ENCODE results near the gene HIBADH. TPM values are rescaled to one million over a fixed set of nuclear protein-coding genes. Genes with fewer than 3 reads are reported as not detected.

Gene HIBADH
- total RNA-seq, 1 donor from 2014 or later, result 15.7 TPM

DNA sequence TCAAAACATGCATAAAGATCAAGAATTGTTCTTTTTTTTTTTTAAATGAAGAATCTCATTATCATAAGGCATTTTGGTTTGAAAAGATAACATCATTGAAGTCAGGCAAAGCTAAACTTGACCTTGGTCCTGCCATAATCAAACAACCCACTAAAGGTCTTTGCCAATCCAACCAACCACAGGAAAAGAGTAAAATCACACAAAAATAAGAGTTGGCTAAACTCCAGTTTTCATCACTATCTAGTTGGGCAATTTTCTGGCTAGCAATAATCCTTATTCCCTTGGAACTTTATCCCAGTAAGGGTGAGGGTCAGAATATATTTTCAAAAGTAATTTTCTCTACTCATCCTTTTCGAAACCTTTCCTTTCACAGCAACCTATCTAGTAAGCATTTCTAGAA, 62.4 kb downstream of the HIBADH start:
- Mint-ChIP-seq H3K4me1 (peaks cover 24% of the 10 kb centered on the region), H3K27ac (ENCODE audit: unreplicated experiment) (no peak overlapping the region)

GRCh38 chr7:27595009-27595408, 67.7 kb downstream of the HIBADH start:
- H3K4me1 Mint-ChIP-seq, result no peaks in the 10 kb centered on the region
- peaks cover 3% of the 10 kb centered on the region for H3K9me3 Mint-ChIP-seq
- TF ChIP-seq CTCF (conservative IDR thresholded peaks at IDR 0.05), result no peak
- H3K27ac Mint-ChIP-seq (ENCODE audit: unreplicated experiment), result no peak overlapping the region
- no peak for DNase-seq (ENCODE audit: low read depth, low spot score)
- H3K27me3 Mint-ChIP-seq (ENCODE audit: low read depth), result no peaks in the 10 kb centered on the region
- H3K4me3 Mint-ChIP-seq, result no peak overlapping the region
- peaks cover 8% of the 10 kb centered on the region for H3K36me3 Mint-ChIP-seq (ENCODE audit: low read depth)

More for the DNA sequence above, 62.4 kb downstream of the HIBADH start:
- Mint-ChIP-seq H3K9me3 (peaks cover 3% of the 10 kb centered on the region), H3K36me3 (ENCODE audit: low read depth) (peaks cover 9% of the 10 kb centered on the region), H3K27me3 (ENCODE audit: low read depth) (no peaks in the 10 kb centered on the region), H3K4me3 (no peak overlapping the region)
- TF ChIP-seq CTCF (conservative IDR thresholded peaks at IDR 0.05), result no peak
- DNase-seq (ENCODE audit: low read depth, low spot score), result no peak

DNA sequence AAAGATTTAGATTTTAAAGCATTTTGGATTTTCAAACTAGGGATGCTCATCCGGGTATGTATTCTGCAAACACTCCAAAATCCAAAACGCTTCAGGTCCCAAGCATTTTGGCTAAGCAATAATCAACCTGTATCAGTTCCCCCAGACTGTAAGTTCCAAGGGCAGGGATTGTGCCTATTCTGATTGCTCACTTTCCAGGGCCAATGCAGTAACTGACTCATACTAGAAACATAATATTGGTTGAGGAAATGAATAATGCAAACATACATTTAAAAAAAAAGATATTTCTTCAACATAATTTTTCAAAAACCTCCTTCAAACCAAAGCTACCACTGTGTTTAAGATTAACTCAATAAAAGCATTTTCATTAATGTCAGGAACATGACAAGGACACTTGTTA, 69.5 kb downstream of the HIBADH start:
- Mint-ChIP-seq H3K36me3 (ENCODE audit: low read depth) (no peaks in the 10 kb centered on the region), H3K27me3 (ENCODE audit: low read depth) (no peaks in the 10 kb centered on the region), H3K4me3 (no peak overlapping the region), H3K9me3 (no peaks in the 10 kb centered on the region), H3K4me1 (no peaks in the 10 kb centered on the region), H3K27ac (ENCODE audit: unreplicated experiment) (no peak overlapping the region)
- no peak for DNase-seq (ENCODE audit: low read depth, low spot score)
- no peak for TF ChIP-seq CTCF (conservative IDR thresholded peaks at IDR 0.05)

- Mint-ChIP-seq H3K4me1 (peaks cover 6% of the 10 kb centered on the region), H3K27me3 (ENCODE audit: low read depth) (no peaks in the 10 kb centered on the region), H3K36me3 (ENCODE audit: low read depth) (no peaks in the 10 kb centered on the region), H3K9me3 (no peaks in the 10 kb centered on the region), H3K4me3 (no peak overlapping the region), H3K27ac (ENCODE audit: unreplicated experiment) (no peak overlapping the region)
- TF ChIP-seq CTCF (conservative IDR thresholded peaks at IDR 0.05), result no peak
- no peak for DNase-seq (ENCODE audit: low read depth, low spot score)
These were observed 72.3 kb downstream of the HIBADH start for GRCh38 chr7:27590416-27590815.

DNA sequence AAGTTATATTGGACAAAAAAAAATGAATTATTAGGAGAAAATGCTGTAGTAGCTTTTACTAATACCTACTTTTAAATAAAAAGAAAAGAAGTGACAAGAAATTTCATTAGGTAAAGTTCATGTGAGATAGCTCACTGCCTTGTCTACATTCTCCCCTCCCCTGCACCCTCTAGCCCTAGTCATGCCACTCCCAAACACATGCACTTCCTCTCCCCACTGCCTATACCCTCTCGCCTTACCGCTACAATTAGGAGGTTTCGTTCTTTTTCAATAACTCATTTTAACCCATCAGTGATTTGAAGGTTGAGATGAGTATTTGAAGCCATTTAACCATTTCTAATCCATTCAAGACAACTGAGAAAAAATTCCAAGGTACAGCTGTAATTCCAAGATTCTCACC, 75.3 kb downstream of the HIBADH start:
- no peaks in the 10 kb centered on the region for H3K27me3 Mint-ChIP-seq (ENCODE audit: low read depth)
- no peak overlapping the region for H3K4me3 Mint-ChIP-seq
- H3K36me3 Mint-ChIP-seq (ENCODE audit: low read depth), result peaks cover 2% of the 10 kb centered on the region
- no peak for DNase-seq (ENCODE audit: low read depth, low spot score)
- H3K9me3 Mint-ChIP-seq, result no peaks in the 10 kb centered on the region
- H3K4me1 Mint-ChIP-seq, result peaks cover 6% of the 10 kb centered on the region
- no peak for TF ChIP-seq CTCF (conservative IDR thresholded peaks at IDR 0.05)
- no peak overlapping the region for H3K27ac Mint-ChIP-seq (ENCODE audit: unreplicated experiment)

DNA sequence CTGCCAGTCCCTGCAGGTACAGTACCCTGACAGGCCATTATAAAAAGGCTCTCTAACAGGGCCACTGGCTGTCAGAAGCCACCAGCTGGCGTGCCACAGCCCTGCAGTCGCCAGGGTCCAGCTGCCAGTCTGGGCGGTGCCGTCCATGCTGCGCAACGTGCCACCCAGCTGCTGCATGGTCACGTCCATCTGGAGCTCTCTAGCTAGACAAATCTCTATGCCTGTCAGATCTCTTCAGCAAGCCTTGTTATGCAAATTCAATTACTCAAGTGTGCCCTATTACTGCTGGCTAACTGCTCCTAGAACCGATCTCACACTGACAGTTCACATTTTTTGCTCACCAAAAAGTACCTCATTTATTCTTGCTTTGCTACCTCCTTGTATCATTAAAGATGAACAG, 75.9 kb downstream of the HIBADH start:
- Mint-ChIP-seq H3K27me3 (ENCODE audit: low read depth) (no peaks in the 10 kb centered on the region), H3K9me3 (no peaks in the 10 kb centered on the region), H3K36me3 (ENCODE audit: low read depth) (peaks cover 2% of the 10 kb centered on the region), H3K4me1 (peaks cover 12% of the 10 kb centered on the region), H3K27ac (ENCODE audit: unreplicated experiment) (no peak overlapping the region), H3K4me3 (no peak overlapping the region)
- DNase-seq (ENCODE audit: low read depth, low spot score), result no peak
- no peak for TF ChIP-seq CTCF (conservative IDR thresholded peaks at IDR 0.05)

All from neural crest cell (in vitro differentiated cells).